Astrocyte of the spinal cord (primary cell): Measurements from ENCODE around the gene NUDT22.

Experiments
- DNase-seq: peaks from one replicate; pipeline ENCODE4 v3.0.0; 2011; ENCODE audit warnings: low read depth, low spot score
- H3K4me3 ChIP-seq: 2 replicates; pipeline ENCODE4 v1.5.1; 2011; ENCODE audit warnings: low read depth, mild to moderate bottlenecking, low read length, moderate library complexity
- CTCF ChIP-seq: IDR thresholded peaks from 2 replicates; pipeline ENCODE4 v1.5.1; 2012; ENCODE audit warnings: low read depth, mild to moderate bottlenecking, low read length, inconsistent platforms
- in situ Hi-C: cut with HindIII; loops from 2 replicates; pipeline ENCODE4 v1.10.0; 2017; ENCODE audit warnings: low sequenced_read_pairs

The NUDT22 gene

GRCh38 chr11:64231546-64231945 lies 5.5 kb downstream of the NUDT22 start:
- no peak for TF ChIP-seq CTCF
- in situ Hi-C loops, result no loop called here
- no peak overlapping the region for H3K4me3 ChIP-seq
- no peak for DNase-seq

GRCh38 chr11:64232182-64232966 lies 6.3 kb downstream of the NUDT22 start:
- H3K4me3 ChIP-seq, result no peak overlapping the region
- in situ Hi-C loops, result no loop called here
- no peak for TF ChIP-seq CTCF
- no peak for DNase-seq

- TF ChIP-seq CTCF, result no peak
- no peak for DNase-seq
- in situ Hi-C loops, result no loop called here
Measured at GRCh38 chr11:64232967-64233315, 6.9 kb downstream of the NUDT22 start.

GRCh38 chr11:64233913-64234586 lies 8.0 kb downstream of the NUDT22 start, which contains the start of gene VEGFB:
VEGFB (plus strand) TSS chr11:64234584; CDS start chr11:64234834, 250 bp downstream.
- TF ChIP-seq CTCF, result no peak
- in situ Hi-C loops, result no loop called here
- peak within 1 kb of the TSS; percentile 51 for H3K4me3 ChIP-seq
- peak; percentile 39 for DNase-seq

More at GRCh38 chr11:64232967-64233315, 6.9 kb downstream of the NUDT22 start:
- H3K4me3 ChIP-seq, result no peak overlapping the region

GRCh38 chr11:64234647-64235379 lies 8.7 kb downstream of the NUDT22 start:
- no peak for TF ChIP-seq CTCF
- H3K4me3 ChIP-seq, result peak overlapping the region; percentile 51
- in situ Hi-C loops, result no loop called here
- no peak for DNase-seq

GRCh38 chr11:64235437-64236161 lies 9.5 kb downstream of the NUDT22 start:
- H3K4me3 ChIP-seq, result peak overlapping the region; percentile 51
- no peak for DNase-seq
- no peak for TF ChIP-seq CTCF
- in situ Hi-C loops, result no loop called here
